MM.1S (cell line): Measurements from ENCODE around the gene SDK1.

Experiments
- DNase-seq: peaks from one replicate; pipeline ENCODE4 v3.0.0-alpha.2; 2015
- H2AFZ ChIP-seq: fragments of 300-600 bp; sonication (generic); 2 replicates; pipeline ENCODE4 v1.6.0; 2016; ENCODE audit warnings: antibody characterized with exemption, low read length
- H3F3A ChIP-seq: fragments of 300-600 bp; sonication (generic); 2 replicates; pipeline ENCODE4 v1.6.1; 2016; ENCODE audit warnings: mild to moderate bottlenecking, antibody characterized with exemption, low read length, moderate library complexity, mixed read lengths; ENCODE audit not compliant: insufficient read depth
- H3K27ac ChIP-seq: fragments of 300-600 bp; sonication (generic); 2 replicates; pipeline ENCODE4 v1.5.1; 2016; ENCODE audit warnings: mild to moderate bottlenecking, low read length
- H3K27me3 ChIP-seq: fragments of 300-600 bp; sonication (generic); replicated peaks from 2 replicates; pipeline ENCODE4 v1.6.0; 2016; ENCODE audit warnings: low read length; ENCODE audit not compliant: insufficient read depth
- H3K36me3 ChIP-seq: fragments of 300-600 bp; sonication (generic); replicated peaks from 2 replicates; pipeline ENCODE4 v1.6.1; 2016; ENCODE audit warnings: mild to moderate bottlenecking, low read length, mixed read lengths; ENCODE audit not compliant: insufficient read depth
- H3K4me1 ChIP-seq: fragments of 300-600 bp; sonication (generic); 2 replicates; pipeline ENCODE4 v1.6.1; 2016; ENCODE audit warnings: low read length, mixed read lengths
- H3K4me2 ChIP-seq: fragments of 300-600 bp; sonication (generic); 2 replicates; pipeline ENCODE4 v1.6.0; 2016; ENCODE audit warnings: low read depth, low read length
- H3K4me3 ChIP-seq: fragments of 300-600 bp; sonication (generic); 2 replicates; pipeline ENCODE4 v1.5.1; 2016; ENCODE audit warnings: low read length, mixed read lengths
- H3K79me2 ChIP-seq: fragments of 300-600 bp; sonication (generic); 2 replicates; pipeline ENCODE4 v1.6.1; 2016; ENCODE audit warnings: mixed run types, low read length, mixed read lengths
- H3K9ac ChIP-seq: fragments of 300-600 bp; sonication (generic); 2 replicates; pipeline ENCODE4 v1.6.1; 2016; ENCODE audit warnings: low read length, mixed read lengths
- H3K9me2 ChIP-seq: fragments of 300-600 bp; sonication (generic); replicated peaks from 2 replicates; pipeline ENCODE4 v1.6.1; 2016; ENCODE audit warnings: mild to moderate bottlenecking, low read length, mixed read lengths; ENCODE audit not compliant: insufficient read depth
- H3K9me3 ChIP-seq: fragments of 300-600 bp; sonication (generic); replicated peaks from 2 replicates; pipeline ENCODE4 v1.6.1; 2016; ENCODE audit warnings: mild to moderate bottlenecking, low read length, mixed read lengths; ENCODE audit not compliant: insufficient read depth
- H4K20me1 ChIP-seq: fragments of 300-600 bp; sonication (generic); 2 replicates; pipeline ENCODE4 v1.6.1; 2016; ENCODE audit warnings: mild to moderate bottlenecking, low read length, moderate library complexity, mixed read lengths; ENCODE audit not compliant: insufficient read depth
- EZH2 ChIP-seq: fragments of 300-600 bp; sonication (generic); optimal IDR thresholded peaks from 2 replicates; pipeline ENCODE3; 2017; ENCODE audit warnings: low read depth, mild to moderate bottlenecking, antibody characterized with exemption, low read length, mixed read lengths
- EZH2phosphoT487 ChIP-seq: fragments of 300-600 bp; sonication (generic); IDR thresholded peaks from 2 replicates; pipeline ENCODE4 v1.6.1; 2018; ENCODE audit warnings: antibody characterized with exemption, low read length
- TF ChIP-seq, protein P1 (sequence below): fragments of 300-600 bp; sonication (generic); IDR thresholded peaks from 2 replicates; pipeline ENCODE4 v1.5.1; 2016; ENCODE audit warnings: antibody characterized with exemption, low read length, mixed read lengths

SDK1 gene

GRCh38 chr7:3309956-3310355 lies 8.9 kb downstream of the SDK1 start:
- Histone ChIP-seq H3K9ac (no peak overlapping the region), H3K36me3 (no peaks in the 10 kb centered on the region), H3K4me2 (no peak overlapping the region), H3K27ac (no peak overlapping the region), H3F3A (no peaks in the 10 kb centered on the region), H4K20me1 (no peaks in the 10 kb centered on the region), H3K79me2 (no peaks in the 10 kb centered on the region), H3K9me3 (no peaks in the 10 kb centered on the region), H3K4me3 (no peak overlapping the region), H3K9me2 (no peaks in the 10 kb centered on the region), H3K4me1 (no peaks in the 10 kb centered on the region), H3K27me3 (no peaks in the 10 kb centered on the region), H2AFZ (no peak overlapping the region)
- no peak for DNase-seq
- TF ChIP-seq EZH2, result no peak
- TF ChIP-seq, protein P1, sequence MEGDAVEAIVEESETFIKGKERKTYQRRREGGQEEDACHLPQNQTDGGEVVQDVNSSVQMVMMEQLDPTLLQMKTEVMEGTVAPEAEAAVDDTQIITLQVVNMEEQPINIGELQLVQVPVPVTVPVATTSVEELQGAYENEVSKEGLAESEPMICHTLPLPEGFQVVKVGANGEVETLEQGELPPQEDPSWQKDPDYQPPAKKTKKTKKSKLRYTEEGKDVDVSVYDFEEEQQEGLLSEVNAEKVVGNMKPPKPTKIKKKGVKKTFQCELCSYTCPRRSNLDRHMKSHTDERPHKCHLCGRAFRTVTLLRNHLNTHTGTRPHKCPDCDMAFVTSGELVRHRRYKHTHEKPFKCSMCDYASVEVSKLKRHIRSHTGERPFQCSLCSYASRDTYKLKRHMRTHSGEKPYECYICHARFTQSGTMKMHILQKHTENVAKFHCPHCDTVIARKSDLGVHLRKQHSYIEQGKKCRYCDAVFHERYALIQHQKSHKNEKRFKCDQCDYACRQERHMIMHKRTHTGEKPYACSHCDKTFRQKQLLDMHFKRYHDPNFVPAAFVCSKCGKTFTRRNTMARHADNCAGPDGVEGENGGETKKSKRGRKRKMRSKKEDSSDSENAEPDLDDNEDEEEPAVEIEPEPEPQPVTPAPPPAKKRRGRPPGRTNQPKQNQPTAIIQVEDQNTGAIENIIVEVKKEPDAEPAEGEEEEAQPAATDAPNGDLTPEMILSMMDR, result no peak
- no peak for TF ChIP-seq EZH2phosphoT487

DNA sequence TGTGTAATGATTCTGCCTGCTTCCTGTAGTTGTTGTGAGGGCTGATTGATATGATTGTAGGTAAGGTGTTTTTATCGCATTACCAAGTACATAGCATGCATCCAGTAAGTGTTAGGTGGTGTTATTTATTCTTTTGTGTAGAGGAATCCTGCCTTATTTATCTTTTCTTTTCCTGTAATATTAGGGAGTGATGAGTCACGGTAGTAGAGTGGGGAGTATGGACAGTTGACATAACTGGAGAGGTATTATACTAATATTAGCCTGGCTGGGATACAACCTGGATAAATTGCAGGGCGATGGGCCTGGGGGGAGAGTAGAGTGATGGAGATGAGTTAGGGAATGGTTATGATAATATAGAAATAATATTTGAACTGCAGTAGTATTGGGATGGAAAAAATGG lies 9.8 kb downstream of the SDK1 start:
- H2AFZ ChIP-seq, result no peak overlapping the region
- H3K4me2 ChIP-seq, result no peak overlapping the region
- no peaks in the 10 kb centered on the region for H4K20me1 ChIP-seq
- no peaks in the 10 kb centered on the region for H3K9me2 ChIP-seq
- H3K79me2 ChIP-seq, result no peaks in the 10 kb centered on the region
- H3K9ac ChIP-seq, result no peak overlapping the region
- no peaks in the 10 kb centered on the region for H3K9me3 ChIP-seq
- TF ChIP-seq EZH2, result no peak
- TF ChIP-seq, protein P1, result no peak
- TF ChIP-seq EZH2phosphoT487, result no peak
- H3K27me3 ChIP-seq, result no peaks in the 10 kb centered on the region
- no peaks in the 10 kb centered on the region for H3F3A ChIP-seq
- no peak overlapping the region for H3K27ac ChIP-seq
- no peaks in the 10 kb centered on the region for H3K36me3 ChIP-seq
- H3K4me3 ChIP-seq, result no peak overlapping the region
- H3K4me1 ChIP-seq, result no peaks in the 10 kb centered on the region
- no peak for DNase-seq

- no peak overlapping the region for H3K4me2 ChIP-seq
- H3K4me1 ChIP-seq, result no peaks in the 10 kb centered on the region
- no peaks in the 10 kb centered on the region for H3K9me2 ChIP-seq
- H3K9ac ChIP-seq, result no peak overlapping the region
- H3K27me3 ChIP-seq, result no peaks in the 10 kb centered on the region
- H3K9me3 ChIP-seq, result no peaks in the 10 kb centered on the region
- H3K4me3 ChIP-seq, result no peak overlapping the region
- H2AFZ ChIP-seq, result no peak overlapping the region
- no peaks in the 10 kb centered on the region for H3K79me2 ChIP-seq
- no peaks in the 10 kb centered on the region for H3K36me3 ChIP-seq
- no peaks in the 10 kb centered on the region for H3F3A ChIP-seq
- no peaks in the 10 kb centered on the region for H4K20me1 ChIP-seq
- no peak for DNase-seq
- TF ChIP-seq, protein P1, result no peak
- TF ChIP-seq EZH2phosphoT487 (no peak), EZH2 (no peak)
- H3K27ac ChIP-seq, result no peak overlapping the region
Observed at GRCh38 chr7:3312583-3312982, 11.5 kb downstream of the SDK1 start.

GRCh38 chr7:3318874-3319273 lies 17.8 kb downstream of the SDK1 start:
- Histone ChIP-seq H4K20me1 (no peaks in the 10 kb centered on the region), H3K27ac (no peak overlapping the region), H3K9me3 (no peaks in the 10 kb centered on the region), H3K4me3 (no peak overlapping the region), H3K79me2 (no peaks in the 10 kb centered on the region), H2AFZ (no peak overlapping the region), H3F3A (no peaks in the 10 kb centered on the region), H3K4me1 (no peaks in the 10 kb centered on the region), H3K4me2 (no peak overlapping the region), H3K9ac (no peak overlapping the region), H3K36me3 (no peaks in the 10 kb centered on the region), H3K27me3 (no peaks in the 10 kb centered on the region), H3K9me2 (no peaks in the 10 kb centered on the region)
- no peak for DNase-seq
- TF ChIP-seq EZH2 (no peak), EZH2phosphoT487 (no peak)
- TF ChIP-seq, protein P1, result no peak
